Glutamatergic neuron (in vitro differentiated cells): ENCODE data around the gene BTBD2. TPM values are rescaled to one million over a fixed set of nuclear protein-coding genes. Genes with fewer than 3 reads are reported as not detected.
"Not testable (repeated sequence)": the region's sequence is repeated elsewhere in the genome, so short reads cannot be mapped to it uniquely, and the experiment has no call there.

Experiments used
- DNase-seq: peaks from one replicate; pipeline ENCODE4 v3.0.0; 2022
- H3K27ac Mint-ChIP-seq: one replicate; pipeline ENCODE4 v1.8.0; 2020; ENCODE audit warnings: mild to moderate bottlenecking, mixed read lengths, inconsistent platforms; ENCODE audit not compliant: unreplicated experiment
- H3K27me3 Mint-ChIP-seq: one replicate; pipeline ENCODE4 v1.8.0; 2020; ENCODE audit warnings: mild to moderate bottlenecking, moderate library complexity, mixed read lengths, inconsistent platforms; ENCODE audit not compliant: unreplicated experiment
- H3K36me3 Mint-ChIP-seq: one replicate; pipeline ENCODE4 v1.8.0; 2020; ENCODE audit warnings: mild to moderate bottlenecking, mixed read lengths, inconsistent platforms; ENCODE audit not compliant: unreplicated experiment
- H3K4me1 Mint-ChIP-seq: one replicate; pipeline ENCODE4 v1.8.0; 2020; ENCODE audit warnings: mild to moderate bottlenecking, low read depth, mixed read lengths, inconsistent platforms; ENCODE audit not compliant: unreplicated experiment
- H3K4me3 Mint-ChIP-seq: one replicate; pipeline ENCODE4 v1.8.0; 2020; ENCODE audit warnings: mild to moderate bottlenecking, mixed read lengths, inconsistent platforms; ENCODE audit not compliant: unreplicated experiment
- H3K9me3 Mint-ChIP-seq: one replicate; pipeline ENCODE4 v1.8.0; 2020; ENCODE audit warnings: mild to moderate bottlenecking, moderate library complexity, mixed read lengths, inconsistent platforms; ENCODE audit not compliant: unreplicated experiment
- CTCF ChIP-seq: fragments of 200-600 bp; sonication (generic); IDR thresholded peaks from one replicate; pipeline ENCODE4 v1.5.0; 2021; ENCODE audit not compliant: partially characterized antibody, unreplicated experiment
- total RNA-seq: library from RNA; stranded (reverse); fragmentation: NEBNext Ultra II Directional; extraction: Animal tissue kit (Norgen Biotek cat#: 25700); gene quantifications from one replicate; pipeline ENCODE4 v1.2.1, GENCODE V29; 2021; ENCODE audit not compliant: unreplicated experiment

Gene BTBD2
- total RNA-seq, 1 donor from 2014 or later = 70.4 TPM

- Mint-ChIP-seq H3K4me3 (no peak overlapping the region), H3K36me3 (no peaks in the 10 kb centered on the region), H3K27ac (no peak overlapping the region), H3K4me1 (no peaks in the 10 kb centered on the region), H3K9me3 (peaks cover 4% of the 10 kb centered on the region), H3K27me3 (peaks cover 11% of the 10 kb centered on the region)
- no peak for DNase-seq
- TF ChIP-seq CTCF = no peak
Observed at GRCh38 chr19:1990230-1991017, 25.1 kb downstream of the BTBD2 start.

GRCh38 chr19:1989513-1990229 is 25.8 kb downstream of the BTBD2 start:
- Mint-ChIP-seq H3K36me3 (no peaks in the 10 kb centered on the region), H3K9me3 (peaks cover 6% of the 10 kb centered on the region), H3K27ac (no peak overlapping the region), H3K4me3 (no peak overlapping the region), H3K27me3 (peaks cover 16% of the 10 kb centered on the region), H3K4me1 (no peaks in the 10 kb centered on the region)
- TF ChIP-seq CTCF = no peak
- DNase-seq = no peak

GRCh38 chr19:1988464-1988863 is 27.1 kb downstream of the BTBD2 start:
- not testable (repeated sequence) for H3K4me1 Mint-ChIP-seq, H3K9me3 Mint-ChIP-seq, H3K36me3 Mint-ChIP-seq, DNase-seq, H3K4me3 Mint-ChIP-seq
- Mint-ChIP-seq H3K27me3 (peaks cover 18% of the 10 kb centered on the region), H3K27ac (peak overlapping the region; percentile 17)

GRCh38 chr19:1987197-1988187 is 28.0 kb downstream of the BTBD2 start:
- H3K27ac Mint-ChIP-seq = no peak overlapping the region
- H3K4me3 Mint-ChIP-seq = no peak overlapping the region
- H3K36me3 Mint-ChIP-seq = no peaks in the 10 kb centered on the region
- TF ChIP-seq CTCF = no peak
- DNase-seq = no peak
- peaks cover 19% of the 10 kb centered on the region for H3K27me3 Mint-ChIP-seq
- no peaks in the 10 kb centered on the region for H3K4me1 Mint-ChIP-seq
- H3K9me3 Mint-ChIP-seq = peaks cover 6% of the 10 kb centered on the region
